GM19463 (cell line): ENCODE results near the gene BDKRB2.

Source experiments
- ATAC-seq: cut with Tn5 transposase; IDR thresholded peaks from one replicate; pipeline ENCODE4 v1.9.1; 2021; ENCODE audit warnings: mild to moderate bottlenecking, moderate library complexity; ENCODE audit not compliant: unreplicated experiment

Gene BDKRB2

GRCh38 chr14:96197969-96198368 lies 6.7 kb upstream of the BDKRB2 start:
- no peak for ATAC-seq

- ATAC-seq = no peak
Observed at GRCh38 chr14:96198430-96199130, 6.1 kb upstream of the BDKRB2 start.

- ATAC-seq = no peak
Observed at GRCh38 chr14:96201157-96201556, 3.5 kb upstream of the BDKRB2 start.

GRCh38 chr14:96201965-96202364 lies 2.7 kb upstream of the BDKRB2 start:
- ATAC-seq = no peak

- no peak for ATAC-seq
Observed at GRCh38 chr14:96202441-96203094, 2.1 kb upstream of the BDKRB2 start.

- no peak for ATAC-seq
Observed at GRCh38 chr14:96203116-96203515, 1.5 kb upstream of the BDKRB2 start.

GRCh38 chr14:96203635-96204034 lies 1.0 kb upstream of the BDKRB2 start:
- no peak for ATAC-seq

- ATAC-seq = no peak
Observed at GRCh38 chr14:96205059-96205977, 679 bp downstream of the BDKRB2 start.

- no peak for ATAC-seq
Observed at GRCh38 chr14:96205978-96206360, 1.3 kb downstream of the BDKRB2 start.

GRCh38 chr14:96206461-96206860 lies 1.8 kb downstream of the BDKRB2 start:
- ATAC-seq = no peak

- no peak for ATAC-seq
Observed at GRCh38 chr14:96207686-96208085, 3.0 kb downstream of the BDKRB2 start.

- ATAC-seq = no peak
Observed at GRCh38 chr14:96208739-96209138, 4.1 kb downstream of the BDKRB2 start.

GRCh38 chr14:96212140-96212539 lies 7.5 kb downstream of the BDKRB2 start:
- ATAC-seq = no peak

- ATAC-seq = no peak
Observed at GRCh38 chr14:96212896-96213295, 8.3 kb downstream of the BDKRB2 start.

GRCh38 chr14:96213871-96214465 lies 9.3 kb downstream of the BDKRB2 start:
- no peak for ATAC-seq

- no peak for ATAC-seq
Observed at GRCh38 chr14:96214793-96215192, 10.2 kb downstream of the BDKRB2 start.

GRCh38 chr14:96215452-96216244 lies 11.0 kb downstream of the BDKRB2 start:
- no peak for ATAC-seq

GRCh38 chr14:96216627-96217026 lies 12.0 kb downstream of the BDKRB2 start:
- ATAC-seq = no peak

- no peak for ATAC-seq
Observed at GRCh38 chr14:96217376-96217913, 12.8 kb downstream of the BDKRB2 start.

- no peak for ATAC-seq
Observed at GRCh38 chr14:96221109-96221650, 16.5 kb downstream of the BDKRB2 start.
